HEK293 (cell line): Measurements from ENCODE around the gene VGLL4.
A peak's percentile ranks its signal among the peaks of the same experiment; 100 is the strongest.

Source experiments
- CTCF ChIA-PET: fragments of 350-600 bp; formaldehyde crosslinking; extraction: SDS; loops from one replicate; lab custom pipeline; 2021; ENCODE audit warnings: antibody characterized with exemption; lab: Yijun Ruan, JAX
- POLR2A ChIA-PET: fragments of 300-600 bp; formaldehyde crosslinking; extraction: SDS; loops from one replicate; lab custom pipeline; 2020; ENCODE audit warnings: antibody characterized with exemption, inconsistent platforms; lab: Yijun Ruan, JAX
- H3K27ac ChIP-seq: fragments of 200-500 bp; sonication (Bioruptor generic); 2 replicates; pipeline ENCODE4 v1.5.1; 2014; ENCODE audit warnings: low read depth, low read length, control low read depth, inconsistent platforms; ENCODE audit errors: extremely low read depth
- H3K36me3 ChIP-seq, 2 experiments: fragments of 200-500 bp in 1 of 2; sonication (Bioruptor generic) in 1 of 2; 1 replicate in 1 of 2; 2 replicates in 1 of 2; pipeline ENCODE4 v1.5.1; 2014 to 2017; ENCODE audit warnings: inconsistent platforms in 2 of 2, low read length in 2 of 2; ENCODE audit not compliant: control insufficient read depth in 2 of 2, insufficient read depth in 1 of 2
- H3K4me1 ChIP-seq: fragments of 200-500 bp; sonication (Bioruptor generic); 2 replicates; pipeline ENCODE4 v1.5.1; 2014; ENCODE audit warnings: mild to moderate bottlenecking, low read length, inconsistent platforms; ENCODE audit not compliant: control insufficient read depth, insufficient read depth
- H3K4me3 ChIP-seq: 2 replicates; pipeline ENCODE4 v1.5.1; 2011; ENCODE audit warnings: low read depth, mild to moderate bottlenecking, control low read depth, low read length, moderate library complexity
- H3K9me3 ChIP-seq: fragments of 200-500 bp; sonication (Bioruptor generic); 2 replicates; pipeline ENCODE4 v1.5.1; 2014; ENCODE audit warnings: low read depth, low read length, inconsistent platforms; ENCODE audit not compliant: control insufficient read depth, insufficient read depth
- EGR2 ChIP-seq: fragments of 450-650 bp; formaldehyde crosslinking; IDR thresholded peaks from 2 replicates; pipeline ENCODE4 v1.5.1; 2016; ENCODE audit warnings: low read depth, missing biosample characterization, missing genetic modification characterization
- GLI2 ChIP-seq: fragments of 450-650 bp; formaldehyde crosslinking; IDR thresholded peaks from 2 replicates; pipeline ENCODE4; 2017; ENCODE audit warnings: missing biosample characterization, missing genetic modification characterization, low read depth, borderline replicate concordance
- ZFHX2 ChIP-seq: fragments of 450-650 bp; formaldehyde crosslinking; conservative IDR thresholded peaks from 2 replicates; pipeline ENCODE4 v1.5.1; 2016; ENCODE audit warnings: missing biosample characterization, missing genetic modification characterization
- ZNF10 ChIP-seq: fragments of 450-650 bp; formaldehyde crosslinking; IDR thresholded peaks from 2 replicates; pipeline ENCODE4 v1.5.1; 2017; ENCODE audit warnings: missing biosample characterization, missing genetic modification characterization
- ZNF146 ChIP-seq: fragments of 450-650 bp; formaldehyde crosslinking; IDR thresholded peaks from 2 replicates; pipeline ENCODE4 v1.5.1; 2016; ENCODE audit warnings: missing biosample characterization, missing genetic modification characterization
- ZNF221 ChIP-seq: fragments of 450-650 bp; formaldehyde crosslinking; IDR thresholded peaks from 2 replicates; pipeline ENCODE4 v1.5.1; 2017; ENCODE audit warnings: missing biosample characterization, missing genetic modification characterization, borderline replicate concordance
- ZNF292 ChIP-seq: fragments of 450-650 bp; formaldehyde crosslinking; IDR thresholded peaks from 2 replicates; pipeline ENCODE4 v1.5.1; 2016; ENCODE audit warnings: low read depth, missing biosample characterization, missing genetic modification characterization, borderline replicate concordance
- ZNF514 ChIP-seq: fragments of 450-650 bp; formaldehyde crosslinking; IDR thresholded peaks from 2 replicates; pipeline ENCODE4 v1.5.1; 2016; ENCODE audit warnings: missing biosample characterization, missing genetic modification characterization
- ZNF560 ChIP-seq: fragments of 450-650 bp; formaldehyde crosslinking; IDR thresholded peaks from 2 replicates; pipeline ENCODE4 v1.5.1; 2017; ENCODE audit warnings: missing biosample characterization, missing genetic modification characterization, borderline replicate concordance
- TF ChIP-seq, protein P1 (sequence below): fragments of 450-650 bp; formaldehyde crosslinking; IDR thresholded peaks from 2 replicates; pipeline ENCODE4 v1.5.1; 2017; ENCODE audit warnings: missing biosample characterization, missing genetic modification characterization
- TF ChIP-seq, protein P2 (sequence below): IDR thresholded peaks from 2 replicates; pipeline ENCODE4 v1.6.1; 2011; ENCODE audit warnings: mild to moderate bottlenecking, low read depth, low read length, borderline replicate concordance
- TF ChIP-seq, protein P3 (sequence below): fragments of 450-650 bp; formaldehyde crosslinking; IDR thresholded peaks from 2 replicates; pipeline ENCODE4 v1.5.1; 2016; ENCODE audit warnings: missing biosample characterization, missing genetic modification characterization

VGLL4 gene

DNA sequence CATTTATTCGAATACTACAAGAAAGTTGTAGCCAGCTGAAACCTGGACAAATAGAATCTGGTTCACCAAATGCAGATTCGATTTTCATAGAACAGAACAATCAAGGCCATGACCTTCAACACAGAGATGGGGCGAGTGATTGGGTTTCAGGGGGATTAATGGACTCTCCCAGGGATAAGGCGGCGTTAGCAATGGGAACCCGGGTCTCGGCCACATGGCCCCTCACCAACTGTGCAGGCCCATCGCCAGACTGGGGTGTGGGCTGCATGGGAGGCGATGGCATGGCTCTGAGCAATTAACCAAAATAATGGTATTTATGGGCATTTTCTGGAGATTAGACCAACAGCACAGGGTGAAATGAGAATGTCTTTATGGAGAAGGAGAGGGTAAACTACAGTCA lies 34.2 kb downstream of the VGLL4 start (continued):
- no peak for TF ChIP-seq ZNF292 (tag by site-specific recombination)
- no peak for TF ChIP-seq ZNF560 (tag by site-specific recombination)
- TF ChIP-seq ZNF221 (tag by site-specific recombination): no peak

DNA sequence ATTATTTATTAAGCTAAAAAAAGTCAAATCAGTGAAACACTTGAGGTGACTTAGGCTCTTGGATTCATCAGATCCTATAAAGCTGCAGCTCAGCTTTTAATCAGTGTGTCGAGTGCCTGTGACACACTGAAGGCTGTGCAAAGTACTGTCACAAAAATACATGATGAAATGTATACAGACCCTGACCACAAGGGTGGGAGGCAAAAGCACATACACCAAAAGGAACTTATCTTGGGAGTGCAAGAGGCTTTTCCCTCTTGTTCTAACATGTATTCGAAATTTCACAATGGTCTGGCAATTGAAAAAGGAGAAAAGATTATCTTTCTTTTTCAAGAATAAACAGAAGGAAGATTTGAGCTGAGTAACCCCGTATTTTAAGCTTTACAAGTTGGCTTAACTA lies 35.9 kb downstream of the VGLL4 start:
- H3K9me3 ChIP-seq: no peaks in the 10 kb centered on the region
- POLR2A ChIA-PET: no interaction called here
- CTCF ChIA-PET: interaction anchor here (0.7 kb wide), 1 partner anchor 221 kb away, joined by 3 read pairs; no protein-coding TSS in a partner anchor
- no peak for TF ChIP-seq ZNF146 (tag by site-specific recombination)
- TF ChIP-seq, protein P1, sequence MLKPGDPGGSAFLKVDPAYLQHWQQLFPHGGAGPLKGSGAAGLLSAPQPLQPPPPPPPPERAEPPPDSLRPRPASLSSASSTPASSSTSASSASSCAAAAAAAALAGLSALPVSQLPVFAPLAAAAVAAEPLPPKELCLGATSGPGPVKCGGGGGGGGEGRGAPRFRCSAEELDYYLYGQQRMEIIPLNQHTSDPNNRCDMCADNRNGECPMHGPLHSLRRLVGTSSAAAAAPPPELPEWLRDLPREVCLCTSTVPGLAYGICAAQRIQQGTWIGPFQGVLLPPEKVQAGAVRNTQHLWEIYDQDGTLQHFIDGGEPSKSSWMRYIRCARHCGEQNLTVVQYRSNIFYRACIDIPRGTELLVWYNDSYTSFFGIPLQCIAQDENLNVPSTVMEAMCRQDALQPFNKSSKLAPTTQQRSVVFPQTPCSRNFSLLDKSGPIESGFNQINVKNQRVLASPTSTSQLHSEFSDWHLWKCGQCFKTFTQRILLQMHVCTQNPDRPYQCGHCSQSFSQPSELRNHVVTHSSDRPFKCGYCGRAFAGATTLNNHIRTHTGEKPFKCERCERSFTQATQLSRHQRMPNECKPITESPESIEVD (tag by site-specific recombination): peak; percentile 79
- H3K4me3 ChIP-seq: no peak overlapping the region
- no peak overlapping the region for H3K27ac ChIP-seq
- peaks cover 8% of the 10 kb centered on the region for H3K4me1 ChIP-seq
- no peaks in the 10 kb centered on the region for H3K36me3 ChIP-seq

DNA sequence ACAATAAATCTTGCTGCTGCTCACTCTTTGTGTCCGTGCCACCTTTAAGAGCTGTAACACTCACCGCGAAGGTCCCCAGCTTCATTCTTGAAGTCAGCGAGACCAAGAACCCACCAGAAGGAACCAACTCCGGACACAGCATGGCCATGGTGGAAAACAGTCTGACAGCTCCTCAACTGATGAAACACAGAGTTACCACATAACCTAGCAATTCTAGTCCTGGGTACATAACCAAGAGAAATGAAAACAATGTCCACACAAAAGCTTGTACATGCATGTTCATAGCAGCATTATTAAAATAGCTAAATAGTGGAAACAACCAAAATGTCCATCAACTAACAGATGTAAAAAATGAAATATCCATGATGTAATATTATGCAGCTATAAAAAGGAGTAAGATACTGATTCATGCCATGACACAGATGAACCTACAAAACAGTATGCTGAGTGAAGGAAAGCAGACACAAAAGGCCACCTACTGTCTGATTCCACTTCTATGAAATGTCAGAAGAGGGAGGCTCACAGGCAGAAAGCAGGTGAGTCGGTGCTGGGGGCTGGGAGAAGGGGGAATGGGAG lies 36.8 kb downstream of the VGLL4 start:
- POLR2A ChIA-PET: interaction anchor here (1.1 kb wide), 1 partner anchor 8 kb away, joined by 3 read pairs; no protein-coding TSS in a partner anchor
- TF ChIP-seq ZNF10 (tag by site-specific recombination) (0 out of 2 replicates have a peak, but pooled peaks have one; percentile 25), GLI2 (tag by site-specific recombination) (no peak)
- CTCF ChIA-PET: interaction anchor here (0.5 kb wide), 1 partner anchor 14 kb away, joined by 3 read pairs; no protein-coding TSS in a partner anchor

DNA sequence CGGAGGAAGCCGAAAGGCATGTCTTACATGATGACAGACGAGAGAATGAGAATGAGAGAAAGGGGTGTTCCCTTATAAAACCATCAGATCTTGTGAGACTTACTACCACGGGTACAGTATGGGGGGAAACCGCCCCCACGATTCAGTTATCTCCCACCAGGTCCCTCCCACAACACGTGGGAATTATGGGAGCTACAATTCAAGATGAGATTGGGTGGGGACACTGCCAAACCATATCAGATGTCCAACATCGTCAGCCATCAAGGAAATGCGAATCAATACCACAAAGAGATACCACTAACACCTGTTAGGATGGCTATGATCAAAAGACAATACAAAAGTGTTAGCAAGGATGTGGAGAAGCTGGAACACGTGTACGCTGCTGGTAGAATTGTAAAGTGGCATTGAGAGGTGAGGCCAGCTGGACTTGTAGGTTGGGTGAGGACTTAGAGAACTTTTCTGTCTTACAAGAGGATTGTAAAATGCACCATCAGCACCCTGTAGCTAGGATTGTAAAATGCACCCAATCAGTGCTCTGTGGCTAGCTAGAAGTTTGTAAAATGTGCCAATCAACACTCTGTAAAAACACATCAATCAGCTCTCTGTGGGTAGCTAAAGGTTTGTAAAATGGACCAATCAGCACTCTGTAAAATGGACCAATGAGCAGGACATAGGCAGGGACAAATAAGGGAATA lies 37.5 kb downstream of the VGLL4 start:
- Histone ChIP-seq H3K4me1 (peaks cover 8% of the 10 kb centered on the region), H3K4me3 (no peak overlapping the region), H3K36me3 (no peaks in the 10 kb centered on the region), H3K27ac (no peak overlapping the region), H3K9me3 (no peaks in the 10 kb centered on the region)
- TF ChIP-seq ZNF514 (tag by site-specific recombination): no peak
- TF ChIP-seq EGR2 (tag by site-specific recombination): peak; percentile 53
- TF ChIP-seq, protein P2, sequence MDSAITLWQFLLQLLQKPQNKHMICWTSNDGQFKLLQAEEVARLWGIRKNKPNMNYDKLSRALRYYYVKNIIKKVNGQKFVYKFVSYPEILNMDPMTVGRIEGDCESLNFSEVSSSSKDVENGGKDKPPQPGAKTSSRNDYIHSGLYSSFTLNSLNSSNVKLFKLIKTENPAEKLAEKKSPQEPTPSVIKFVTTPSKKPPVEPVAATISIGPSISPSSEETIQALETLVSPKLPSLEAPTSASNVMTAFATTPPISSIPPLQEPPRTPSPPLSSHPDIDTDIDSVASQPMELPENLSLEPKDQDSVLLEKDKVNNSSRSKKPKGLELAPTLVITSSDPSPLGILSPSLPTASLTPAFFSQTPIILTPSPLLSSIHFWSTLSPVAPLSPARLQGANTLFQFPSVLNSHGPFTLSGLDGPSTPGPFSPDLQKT: no peak
- TF ChIP-seq ZFHX2: peak; percentile 47
- TF ChIP-seq, protein P3, sequence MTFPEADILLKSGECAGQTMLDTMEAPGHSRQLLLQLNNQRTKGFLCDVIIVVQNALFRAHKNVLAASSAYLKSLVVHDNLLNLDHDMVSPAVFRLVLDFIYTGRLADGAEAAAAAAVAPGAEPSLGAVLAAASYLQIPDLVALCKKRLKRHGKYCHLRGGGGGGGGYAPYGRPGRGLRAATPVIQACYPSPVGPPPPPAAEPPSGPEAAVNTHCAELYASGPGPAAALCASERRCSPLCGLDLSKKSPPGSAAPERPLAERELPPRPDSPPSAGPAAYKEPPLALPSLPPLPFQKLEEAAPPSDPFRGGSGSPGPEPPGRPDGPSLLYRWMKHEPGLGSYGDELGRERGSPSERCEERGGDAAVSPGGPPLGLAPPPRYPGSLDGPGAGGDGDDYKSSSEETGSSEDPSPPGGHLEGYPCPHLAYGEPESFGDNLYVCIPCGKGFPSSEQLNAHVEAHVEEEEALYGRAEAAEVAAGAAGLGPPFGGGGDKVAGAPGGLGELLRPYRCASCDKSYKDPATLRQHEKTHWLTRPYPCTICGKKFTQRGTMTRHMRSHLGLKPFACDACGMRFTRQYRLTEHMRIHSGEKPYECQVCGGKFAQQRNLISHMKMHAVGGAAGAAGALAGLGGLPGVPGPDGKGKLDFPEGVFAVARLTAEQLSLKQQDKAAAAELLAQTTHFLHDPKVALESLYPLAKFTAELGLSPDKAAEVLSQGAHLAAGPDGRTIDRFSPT (tag by site-specific recombination): no peak
- ChIA-PET CTCF (interaction anchor here (0.5 kb wide), 1 partner anchor 14 kb away, joined by 3 read pairs; no protein-coding TSS in a partner anchor), POLR2A (interaction anchor here (1.1 kb wide), 1 partner anchor 9 kb away, joined by 3 read pairs; no protein-coding TSS in a partner anchor)

More for the DNA sequence above, 36.8 kb downstream of the VGLL4 start:
- H3K4me1 ChIP-seq: peaks cover 8% of the 10 kb centered on the region
- no peak overlapping the region for H3K27ac ChIP-seq
- no peaks in the 10 kb centered on the region for H3K36me3 ChIP-seq
- H3K4me3 ChIP-seq: no peak overlapping the region
- H3K9me3 ChIP-seq: no peaks in the 10 kb centered on the region
